Measurements from ENCODE around the gene AIP.
A peak's percentile ranks its signal among the peaks of the same experiment; 100 is the strongest.
"Not testable (repeated sequence)": the region's sequence is repeated elsewhere in the genome, so short reads cannot be mapped to it uniquely, and the experiment has no call there.

AIP gene

GRCh38 chr11:67469508-67469811 lies 13.4 kb upstream of the AIP start:
- CTCF ChIA-PET: no interaction called here
- no peak for DNase-seq (ENCODE audit: extremely low spot score)
- POLR2A ChIA-PET: interaction anchor here (0.6 to 3.5 kb wide), 7 partner anchors 13 to 77 kb away, joined by 3 to 34 read pairs (median 12); partner anchors contain the start of genes AIP, PPP1CA, PTPRCAP and RAD9A
- TF ChIP-seq FOXK2 (IDR thresholded peaks at IDR 0.05): no peak
- no peak for TF ChIP-seq TARDBP (IDR thresholded peaks at IDR 0.05)
- no peak for TF ChIP-seq SP1 (IDR thresholded peaks at IDR 0.05)
- no peak for TF ChIP-seq PKNOX1 (IDR thresholded peaks at IDR 0.05)
- TF ChIP-seq HDGF (IDR thresholded peaks at IDR 0.05; ENCODE audit: borderline replicate concordance): no peak
- TF ChIP-seq ZNF384 (IDR thresholded peaks at IDR 0.05): no peak
- no peak for TF ChIP-seq CTBP1 (IDR thresholded peaks at IDR 0.05; ENCODE audit: borderline replicate concordance)
- TF ChIP-seq LEF1 (IDR thresholded peaks at IDR 0.05; ENCODE audit: borderline replicate concordance): no peak
- TF ChIP-seq ARNT (IDR thresholded peaks at IDR 0.05): no peak
- no peak for TF ChIP-seq FOXA1 (IDR thresholded peaks at IDR 0.05)
- TF ChIP-seq BHLHE40 (IDR thresholded peaks at IDR 0.05; ENCODE audit: borderline replicate concordance): no peak
- no peak for TF ChIP-seq SUZ12 (IDR thresholded peaks at IDR 0.05)
- TF ChIP-seq L3MBTL2 (conservative IDR thresholded peaks at IDR 0.05): no peak
- TF ChIP-seq NFRKB (IDR thresholded peaks at IDR 0.05): no peak
- TF ChIP-seq ELF4 (IDR thresholded peaks at IDR 0.05): no peak; the same call in 1 of the 2 replicates
- no peak for TF ChIP-seq FOXM1 (IDR thresholded peaks at IDR 0.05; ENCODE audit: borderline replicate concordance)

GRCh38 chr11:67470337-67471002 lies 12.4 kb upstream of the AIP start:
- CTCF ChIA-PET: no interaction called here
- POLR2A ChIA-PET: interaction anchor here (0.6 to 3.5 kb wide), 4 partner anchors 11 to 69 kb away, joined by 3 to 34 read pairs (median 9); partner anchors contain the start of genes PPP1CA and PTPRCAP
- no peak for DNase-seq (ENCODE audit: extremely low spot score)
- TF ChIP-seq NFRKB (IDR thresholded peaks at IDR 0.05): no peak
- no peak for TF ChIP-seq ARNT (IDR thresholded peaks at IDR 0.05)
- TF ChIP-seq FOXM1 (IDR thresholded peaks at IDR 0.05; ENCODE audit: borderline replicate concordance): no peak
- TF ChIP-seq L3MBTL2 (conservative IDR thresholded peaks at IDR 0.05): no peak
- no peak for TF ChIP-seq CTBP1 (IDR thresholded peaks at IDR 0.05; ENCODE audit: borderline replicate concordance)
- TF ChIP-seq BHLHE40 (IDR thresholded peaks at IDR 0.05; ENCODE audit: borderline replicate concordance): no peak
- TF ChIP-seq FOXK2 (IDR thresholded peaks at IDR 0.05): no peak
- TF ChIP-seq ELF4 (IDR thresholded peaks at IDR 0.05): no peak
- TF ChIP-seq ZNF384 (IDR thresholded peaks at IDR 0.05): no peak
- no peak for TF ChIP-seq HDGF (IDR thresholded peaks at IDR 0.05; ENCODE audit: borderline replicate concordance)
- TF ChIP-seq FOXA1 (IDR thresholded peaks at IDR 0.05): no peak
- TF ChIP-seq TARDBP (IDR thresholded peaks at IDR 0.05): no peak
- TF ChIP-seq SP1 (IDR thresholded peaks at IDR 0.05): no peak
- TF ChIP-seq PKNOX1 (IDR thresholded peaks at IDR 0.05): no peak
- no peak for TF ChIP-seq SUZ12 (IDR thresholded peaks at IDR 0.05)
- TF ChIP-seq LEF1 (IDR thresholded peaks at IDR 0.05; ENCODE audit: borderline replicate concordance): no peak

GRCh38 chr11:67472882-67473281 lies 9.9 kb upstream of the AIP start:
- POLR2A ChIA-PET: interaction anchor here (0.8 kb wide), 1 partner anchor 10 kb away, joined by 3 read pairs; the partner anchor contains the start of gene AIP
- TF ChIP-seq L3MBTL2 (conservative IDR thresholded peaks at IDR 0.05) (no peak), FOXA1 (IDR thresholded peaks at IDR 0.05) (no peak), LEF1 (IDR thresholded peaks at IDR 0.05; ENCODE audit: borderline replicate concordance) (no peak), ZNF384 (IDR thresholded peaks at IDR 0.05) (no peak)
- CTCF ChIA-PET: no interaction called here
- DNase-seq (ENCODE audit: extremely low spot score): no peak

- CTCF ChIA-PET; POLR2A ChIA-PET; DNase-seq (ENCODE audit: extremely low spot score): not testable (repeated sequence)
Observed at GRCh38 chr11:67476692-67477091, 6.1 kb upstream of the AIP start.

GRCh38 chr11:67477344-67478050 lies 5.3 kb upstream of the AIP start:
- CTCF ChIA-PET: interaction anchor here (0.7 kb wide), 1 partner anchor 9 kb away, joined by 9 read pairs; no protein-coding TSS in a partner anchor
- POLR2A ChIA-PET: not testable (repeated sequence)

GRCh38 chr11:67482275-67482826 lies 475 bp upstream of the AIP start:
- TF ChIP-seq LEF1 (IDR thresholded peaks at IDR 0.05; ENCODE audit: borderline replicate concordance) (no peak), HDGF (IDR thresholded peaks at IDR 0.05; ENCODE audit: borderline replicate concordance) (no peak), ZNF384 (IDR thresholded peaks at IDR 0.05) (peak; percentile 87)
- ChIA-PET CTCF (interaction anchor here (0.6 to 0.7 kb wide), 2 partner anchors 13 to 90 kb away, joined by 3 to 4 read pairs; no protein-coding TSS in a partner anchor), POLR2A (interaction anchor here (0.6 to 1.6 kb wide), 16 partner anchors 9 to 128 kb away, joined by 3 to 10 read pairs (median 4); partner anchors contain the start of genes PPP1CA, RAD9A and TMEM134)
- DNase-seq (ENCODE audit: extremely low spot score): no peak

More at GRCh38 chr11:67477344-67478050, 5.3 kb upstream of the AIP start:
- DNase-seq (ENCODE audit: extremely low spot score): not testable (repeated sequence)

Data from HEK293T (cell line).